Middle frontal gyrus (tissue), 1 donor: Measurements from ENCODE around the gene TAB3.

ENCODE experiments used
- DNase-seq: peaks from one replicate; pipeline ENCODE4 v3.0.0-alpha.2; 2015; ENCODE audit warnings: low spot score; ENCODE audit errors: extremely low spot score

Gene TAB3

DNA sequence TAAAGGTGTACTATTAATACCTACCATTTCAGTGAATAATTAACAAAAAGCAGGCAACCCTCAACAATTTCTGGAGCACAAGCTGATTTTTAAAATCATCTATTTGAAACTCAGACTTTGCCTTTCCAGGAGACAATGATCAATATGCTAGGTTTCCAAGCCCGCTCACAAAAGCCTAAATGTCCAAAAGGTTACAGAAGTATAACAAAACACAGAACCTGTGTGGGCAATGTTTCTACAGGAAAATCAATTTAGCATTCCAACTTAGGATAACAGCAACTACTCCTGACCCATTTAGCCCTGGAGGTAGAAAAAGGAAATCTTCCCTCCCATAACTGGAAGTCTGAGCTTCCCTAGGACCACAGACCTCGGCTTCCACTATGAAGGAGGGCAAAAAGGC is 3.9 kb downstream of the TAB3 start:
- no peak for DNase-seq

DNA sequence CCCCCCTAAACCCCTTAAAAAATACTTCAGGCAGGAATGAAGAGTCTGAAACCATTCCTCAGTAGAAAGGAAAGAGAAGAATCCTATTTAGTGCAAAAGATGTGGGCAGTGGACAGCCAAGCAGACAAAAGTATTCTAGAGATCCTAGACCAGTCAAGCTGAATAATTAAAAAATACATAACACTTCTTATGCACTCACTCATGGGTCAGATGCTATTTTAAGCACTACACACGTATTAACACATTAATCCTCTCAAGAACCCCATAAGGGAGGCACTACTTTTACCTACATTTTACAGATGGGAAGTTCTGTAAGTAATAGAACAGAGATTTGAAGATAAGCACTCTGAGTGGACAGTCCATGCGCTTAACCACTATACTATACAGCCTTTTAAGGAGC is 5.9 kb downstream of the TAB3 start:
- no peak for DNase-seq

DNA sequence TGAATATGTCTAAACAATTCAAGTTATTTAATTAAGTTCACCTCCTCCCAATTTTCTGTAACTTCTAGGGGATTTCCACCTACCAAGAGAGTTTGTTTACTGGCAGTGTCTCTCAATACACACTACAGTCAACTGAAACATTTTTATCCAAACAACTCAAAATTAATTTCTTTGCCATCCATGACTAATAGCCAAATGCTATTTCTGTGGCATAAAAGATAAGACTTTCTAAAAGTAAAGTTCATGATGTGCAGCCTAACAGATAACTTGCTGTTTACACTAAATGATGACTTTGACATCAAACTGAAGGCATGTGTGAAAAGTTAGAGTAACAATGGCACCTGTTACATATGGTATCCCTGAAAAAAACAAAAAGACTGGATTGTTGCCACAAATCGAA is 7.3 kb downstream of the TAB3 start:
- no peak for DNase-seq

DNA sequence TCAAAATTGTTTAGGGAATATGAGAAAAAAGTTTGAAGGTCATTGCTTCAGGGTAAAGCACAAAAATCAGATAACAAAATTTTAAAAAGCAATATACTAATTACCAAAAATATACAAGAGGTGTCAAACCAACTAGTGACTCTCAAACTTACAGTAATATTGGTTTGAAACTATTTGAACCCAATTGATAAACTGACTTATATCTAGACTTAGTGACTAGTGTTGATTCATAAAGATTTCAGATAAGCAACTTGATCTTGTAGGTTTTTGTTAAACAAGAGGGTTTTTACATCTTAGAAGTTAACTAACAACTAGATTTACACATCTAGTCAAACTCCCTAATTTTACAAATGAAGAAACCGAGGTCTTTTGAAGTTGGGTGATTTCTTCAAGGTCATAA is 7.7 kb downstream of the TAB3 start:
- no peak for DNase-seq

DNA sequence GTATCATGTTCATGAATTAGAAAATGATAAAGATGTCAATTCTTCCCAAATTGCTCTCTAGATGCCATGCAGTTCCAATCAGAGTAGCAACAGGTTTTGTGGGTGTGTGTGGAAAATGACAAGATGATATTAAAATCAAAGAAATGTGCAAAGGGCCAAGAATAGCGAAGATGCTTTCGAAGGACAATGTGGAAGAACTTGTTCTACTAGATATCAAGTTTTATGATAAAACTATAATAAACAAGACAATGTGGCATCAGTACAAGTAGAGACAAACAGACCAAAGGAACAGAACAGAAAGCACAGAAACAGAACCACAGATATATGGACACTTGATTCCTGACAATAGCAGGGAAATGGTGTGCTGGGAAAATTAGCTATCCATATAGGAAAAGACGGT is 9.0 kb downstream of the TAB3 start:
- no peak for DNase-seq

DNA sequence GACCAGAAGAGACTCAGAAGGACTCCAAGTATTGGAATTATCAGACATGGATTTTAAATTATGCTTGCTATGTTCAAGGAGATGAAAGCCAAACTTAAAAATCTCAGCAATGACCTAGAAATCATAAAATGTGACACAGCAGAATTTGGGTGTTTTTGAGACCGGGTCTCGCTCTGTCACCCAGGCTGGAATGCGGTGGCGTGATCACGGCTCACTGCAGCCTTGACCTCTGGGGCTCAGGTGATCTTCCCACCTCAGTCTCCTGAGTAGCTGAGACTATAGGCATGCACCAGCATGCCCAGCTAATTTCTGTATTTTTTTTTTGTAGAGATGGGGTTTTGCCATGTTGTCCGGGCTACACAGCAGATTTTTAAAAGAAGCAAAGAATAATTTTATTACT is 12.7 kb downstream of the TAB3 start:
- DNase-seq, result no peak

DNA sequence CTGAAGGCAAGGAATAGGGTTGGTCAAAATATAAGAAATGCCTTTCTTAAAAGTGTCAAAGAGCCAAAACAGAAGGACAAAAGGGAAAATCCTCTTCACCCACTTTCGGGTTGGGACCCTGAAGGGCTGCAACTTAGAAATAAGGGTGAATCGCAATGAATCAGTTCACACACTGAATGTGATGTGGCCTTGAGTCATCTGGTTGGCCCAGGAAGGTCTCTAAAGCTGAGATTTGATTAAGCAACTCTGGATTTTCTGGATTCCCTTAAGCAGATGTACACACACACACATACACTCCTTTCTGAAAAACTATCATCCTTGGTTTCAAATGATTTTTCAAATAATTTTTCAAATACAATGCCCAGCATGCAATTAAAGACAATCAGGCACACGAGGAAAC is 13.1 kb downstream of the TAB3 start:
- DNase-seq, result no peak

DNA sequence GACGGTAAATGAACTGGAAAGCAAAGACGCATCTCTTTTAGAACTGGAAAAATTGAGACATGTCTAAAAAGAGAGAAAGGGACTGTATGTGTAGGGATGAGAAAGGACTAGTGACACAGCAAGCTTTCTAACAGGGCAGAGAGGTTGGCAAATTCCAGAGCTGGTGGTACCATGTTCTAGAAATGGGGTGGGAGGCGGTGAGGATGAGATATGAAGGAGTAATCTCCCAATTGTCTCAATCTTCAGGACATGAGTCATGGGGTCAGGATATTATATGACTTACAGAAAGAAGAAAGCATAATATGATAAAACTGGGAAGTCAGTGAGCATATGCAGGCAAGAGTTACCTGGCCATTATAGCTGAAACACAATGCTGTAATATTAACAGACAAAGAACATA is 14.2 kb downstream of the TAB3 start:
- DNase-seq, result no peak

DNA sequence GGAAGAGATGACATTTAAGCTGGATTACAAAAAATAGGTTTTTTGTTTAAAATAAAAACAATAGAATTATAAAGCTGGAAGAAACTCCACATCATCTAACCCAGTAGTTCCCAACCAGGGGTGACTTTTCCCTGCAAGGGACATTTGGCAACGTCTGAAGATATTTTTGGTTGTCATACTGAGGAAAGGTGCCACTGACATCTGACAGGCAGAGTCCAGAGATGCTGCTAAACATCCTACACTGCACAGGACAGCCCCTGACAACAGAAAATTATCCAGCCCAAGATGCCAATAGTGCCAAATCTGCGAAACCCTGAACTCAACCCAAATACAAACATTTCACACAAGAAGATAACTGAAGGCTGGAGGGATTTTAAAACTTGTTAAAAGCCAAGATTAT is 18.5 kb downstream of the TAB3 start:
- no peak for DNase-seq

DNA sequence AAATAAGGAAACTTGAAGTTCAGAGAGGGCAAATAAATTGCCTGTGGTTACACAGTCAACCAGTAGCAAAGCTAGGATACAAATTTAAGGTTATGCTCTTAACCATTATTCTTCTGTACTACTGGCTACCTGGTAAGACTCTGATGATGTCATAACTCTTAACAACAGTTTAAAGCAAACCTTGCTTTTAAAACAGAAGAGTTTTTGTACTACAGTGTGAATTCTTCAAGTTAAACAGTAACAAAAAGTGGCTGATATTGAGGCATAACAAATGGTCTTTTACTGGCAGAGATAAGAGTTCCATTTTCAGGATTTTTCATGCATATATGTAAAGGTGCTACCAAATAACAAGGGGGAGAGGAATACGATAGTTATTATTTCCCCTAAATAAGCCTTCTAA is 23.4 kb downstream of the TAB3 start:
- no peak for DNase-seq

DNA sequence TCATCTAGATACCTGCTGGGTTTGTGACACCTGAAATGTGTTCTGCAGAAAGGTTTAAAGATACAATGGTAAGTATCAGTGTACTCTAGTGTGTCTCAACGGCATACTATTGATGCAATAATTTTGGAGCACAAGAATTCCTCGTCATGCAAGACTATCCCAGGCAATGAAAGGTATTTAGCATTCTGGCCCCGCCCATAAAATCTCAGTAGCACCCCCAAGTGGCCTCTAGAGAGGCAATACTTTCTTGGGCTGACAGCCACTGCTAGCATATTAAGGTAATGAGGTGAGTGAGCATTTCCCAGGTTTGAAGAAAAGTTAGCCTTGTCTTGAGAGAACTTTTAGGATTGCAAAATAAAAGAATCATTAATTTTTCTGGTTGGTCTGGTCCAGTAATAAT is 24.0 kb downstream of the TAB3 start:
- no peak for DNase-seq

DNA sequence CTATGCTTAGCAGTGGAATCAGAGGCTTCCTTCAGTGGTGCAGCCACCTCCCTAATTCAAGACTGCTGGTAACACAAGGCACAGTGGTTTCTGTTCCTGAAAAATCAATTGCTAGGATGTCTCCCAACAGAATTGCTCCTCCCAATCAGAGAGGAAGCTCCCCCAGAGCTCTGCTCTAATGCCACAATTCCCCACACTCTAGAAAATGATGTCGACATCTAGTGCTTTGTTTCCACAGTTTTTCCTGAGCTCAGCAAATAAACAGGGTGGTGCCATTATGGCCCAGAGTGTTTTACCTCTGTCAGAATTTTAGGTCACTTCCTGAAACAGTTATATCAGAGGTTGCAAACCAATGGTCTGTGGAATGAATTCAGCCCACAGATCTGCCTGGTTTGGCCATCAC is 24.7 kb downstream of the TAB3 start:
- no peak for DNase-seq

DNA sequence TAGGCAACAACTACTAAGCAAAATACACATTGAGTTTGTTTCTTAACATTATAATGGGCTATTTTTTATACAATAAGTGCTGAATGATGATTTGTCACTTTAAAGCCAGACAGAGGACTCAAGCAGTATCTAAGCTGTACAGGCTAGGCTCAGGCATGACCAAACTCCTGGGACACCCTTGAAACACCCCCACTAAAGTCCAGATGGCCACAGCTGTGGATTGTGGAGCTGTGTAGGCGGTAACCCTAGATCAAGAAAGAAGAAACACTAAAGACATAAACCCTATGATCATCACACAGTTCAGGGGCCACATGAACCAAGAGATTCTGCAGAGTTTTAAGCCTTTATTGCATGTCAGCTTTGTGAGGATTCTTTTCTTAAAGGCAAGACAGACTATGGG is 25.1 kb downstream of the TAB3 start:
- no peak for DNase-seq

DNA sequence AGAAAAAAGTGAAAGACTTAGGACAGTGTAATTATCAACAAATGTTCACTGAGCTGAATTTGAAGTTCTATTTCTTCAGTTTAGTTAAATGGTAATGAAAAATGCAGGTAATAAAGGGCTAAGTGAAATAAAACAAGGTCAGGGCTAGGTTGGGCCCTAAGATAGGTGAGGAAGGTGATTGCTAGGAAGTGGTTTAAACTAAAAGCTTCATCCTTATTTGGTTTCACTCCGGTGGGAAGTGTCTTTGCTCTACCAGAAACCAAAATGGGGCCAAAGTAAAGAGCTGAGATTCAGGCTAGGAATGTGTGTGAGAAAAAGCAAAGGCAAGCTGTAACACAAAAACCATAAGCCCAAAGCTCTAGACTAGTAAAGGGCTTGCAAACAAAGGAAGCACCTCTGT is 31.0 kb downstream of the TAB3 start:
- no peak for DNase-seq

DNA sequence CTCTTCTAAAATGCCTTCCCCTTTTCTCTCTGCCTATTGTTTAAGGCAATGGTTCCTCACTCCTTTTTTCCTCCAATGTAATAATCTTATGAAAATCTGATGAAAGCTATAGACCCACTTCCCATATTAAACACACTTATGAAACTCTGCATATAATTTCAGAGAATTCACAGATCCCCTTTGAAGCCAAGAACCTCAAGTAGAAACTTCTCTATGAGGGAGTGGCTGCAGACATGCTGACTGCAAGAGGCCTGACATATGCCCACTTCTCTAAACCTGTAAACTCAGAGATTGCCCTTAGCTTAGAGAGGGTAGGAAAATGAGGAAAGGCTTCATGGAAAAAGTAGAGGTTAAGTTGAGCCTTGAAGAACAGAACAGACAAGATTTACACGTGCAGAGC is 37.6 kb downstream of the TAB3 start:
- no peak for DNase-seq

DNA sequence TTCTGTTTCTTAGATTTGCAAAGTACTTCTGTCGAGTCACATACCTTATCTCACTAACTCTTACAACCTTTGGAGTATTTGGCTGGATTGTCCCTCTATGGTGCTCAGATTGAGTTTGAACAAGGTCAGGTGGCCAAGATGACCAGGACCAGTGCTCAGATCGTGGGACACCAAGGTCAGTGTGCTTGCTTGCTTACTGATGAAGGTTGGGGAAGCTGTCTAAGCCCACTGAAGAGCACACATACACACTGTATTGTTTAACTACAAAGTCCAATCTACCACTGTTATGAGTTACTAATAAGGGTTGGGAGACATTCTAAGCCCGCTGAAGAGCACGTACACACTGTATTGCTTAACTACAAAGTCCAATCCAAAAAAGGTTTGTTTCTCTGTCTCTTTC is 53.7 kb downstream of the TAB3 start:
- DNase-seq, result no peak

DNA sequence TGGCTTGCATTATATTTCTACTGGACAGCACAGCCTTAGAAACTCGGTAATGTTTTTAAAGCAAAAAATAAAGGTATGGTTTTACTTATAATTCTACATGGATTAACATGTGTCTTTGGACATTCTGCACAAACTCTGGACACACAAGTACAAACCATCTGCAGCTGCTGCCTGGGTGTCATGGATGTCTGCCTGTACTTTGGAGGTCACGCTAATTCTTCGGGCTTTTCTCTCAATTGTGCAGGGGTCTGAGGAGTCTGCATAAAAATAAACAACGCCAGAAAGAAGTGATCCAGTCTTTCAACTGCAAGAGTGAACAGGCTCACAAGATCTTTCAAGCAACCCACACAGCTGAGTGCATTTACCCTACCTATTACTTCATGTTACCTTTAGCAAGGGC is 55.2 kb downstream of the TAB3 start:
- no peak for DNase-seq

DNA sequence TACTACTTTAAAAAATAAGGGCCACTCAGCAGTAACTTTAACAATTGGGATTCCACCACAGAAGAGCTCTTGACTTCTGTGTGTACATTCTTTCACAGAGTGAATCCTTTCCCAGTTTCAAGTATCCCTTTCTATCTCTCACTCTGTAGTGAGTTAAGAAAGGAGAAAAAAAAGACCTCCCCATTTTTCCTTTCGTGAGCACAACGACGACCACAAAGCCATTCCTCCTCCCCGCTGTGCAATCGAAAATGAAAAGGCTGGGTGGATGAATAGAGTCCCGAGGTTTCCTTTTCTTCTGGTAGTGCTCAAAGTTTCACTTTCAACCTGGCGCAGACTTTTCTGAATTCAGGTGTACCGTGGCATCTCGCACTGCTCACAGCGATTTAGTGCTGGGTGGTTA is 58.0 kb downstream of the TAB3 start:
- no peak for DNase-seq

DNA sequence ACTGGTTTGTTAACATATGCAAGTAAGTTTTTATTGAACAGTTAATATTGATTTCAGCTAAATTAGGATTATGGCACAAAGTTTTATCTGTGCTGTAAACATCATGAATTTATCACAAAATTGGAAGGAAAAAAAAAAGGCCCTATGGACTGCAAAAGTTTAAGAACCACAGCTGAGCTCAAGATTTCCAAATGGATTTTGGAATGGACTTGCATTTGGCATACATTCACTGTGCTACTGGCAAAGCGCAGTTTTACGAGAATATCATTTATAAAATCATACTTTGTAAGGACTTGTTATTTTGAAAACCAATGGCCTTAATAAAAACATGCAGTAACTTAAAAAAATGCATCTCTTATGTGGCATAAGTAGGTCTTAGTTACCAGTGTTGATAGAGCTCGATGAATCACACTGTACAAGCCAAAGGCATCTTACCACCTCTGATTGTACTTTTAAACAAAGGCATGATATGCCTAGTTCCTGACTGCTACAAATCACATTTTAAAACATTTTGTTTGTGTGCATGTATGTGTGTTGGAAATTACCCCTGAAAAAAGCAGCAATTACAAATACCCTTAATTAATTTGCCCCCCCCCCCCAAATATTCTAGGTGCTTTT is 58.6 kb downstream of the TAB3 start:
- DNase-seq, result no peak

DNA sequence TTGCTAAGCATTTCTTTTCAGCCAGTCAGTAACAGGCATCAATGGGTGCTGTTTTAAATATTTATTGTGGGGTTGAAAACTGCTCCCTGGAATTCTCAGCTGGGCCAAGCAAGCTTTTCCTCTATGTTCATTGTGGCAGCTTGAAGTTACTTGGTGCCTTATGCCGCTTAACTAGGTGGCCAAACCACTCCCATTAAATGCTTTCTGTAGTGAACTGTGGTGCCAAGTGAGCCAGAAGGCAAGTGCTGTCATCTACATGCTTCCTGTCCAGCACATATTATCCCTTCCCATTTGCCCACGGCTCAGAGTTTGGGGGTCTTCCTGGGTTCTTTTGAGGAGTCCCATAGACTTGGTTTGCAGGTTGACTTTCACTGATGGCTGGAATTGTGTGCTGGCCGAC is 64.8 kb downstream of the TAB3 start:
- DNase-seq, result no peak

DNA sequence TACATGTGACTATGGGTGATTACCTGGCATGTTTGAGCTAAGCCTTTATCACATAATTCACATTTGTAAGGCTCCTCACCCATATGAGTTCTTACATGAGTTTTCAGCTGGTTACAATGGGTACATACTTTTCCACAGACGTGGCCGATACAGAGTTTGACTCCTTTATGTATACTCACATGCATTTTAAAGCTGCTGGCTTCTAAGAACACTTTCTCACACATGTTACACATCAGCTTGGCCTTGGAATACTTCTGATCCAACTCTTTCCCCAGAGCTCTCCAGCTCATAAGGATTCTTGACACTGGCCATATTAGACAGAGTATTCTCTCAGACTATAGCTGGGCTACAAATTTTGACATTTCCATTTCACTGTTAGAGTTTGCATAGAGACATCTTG is 66.3 kb downstream of the TAB3 start:
- DNase-seq, result no peak

DNA sequence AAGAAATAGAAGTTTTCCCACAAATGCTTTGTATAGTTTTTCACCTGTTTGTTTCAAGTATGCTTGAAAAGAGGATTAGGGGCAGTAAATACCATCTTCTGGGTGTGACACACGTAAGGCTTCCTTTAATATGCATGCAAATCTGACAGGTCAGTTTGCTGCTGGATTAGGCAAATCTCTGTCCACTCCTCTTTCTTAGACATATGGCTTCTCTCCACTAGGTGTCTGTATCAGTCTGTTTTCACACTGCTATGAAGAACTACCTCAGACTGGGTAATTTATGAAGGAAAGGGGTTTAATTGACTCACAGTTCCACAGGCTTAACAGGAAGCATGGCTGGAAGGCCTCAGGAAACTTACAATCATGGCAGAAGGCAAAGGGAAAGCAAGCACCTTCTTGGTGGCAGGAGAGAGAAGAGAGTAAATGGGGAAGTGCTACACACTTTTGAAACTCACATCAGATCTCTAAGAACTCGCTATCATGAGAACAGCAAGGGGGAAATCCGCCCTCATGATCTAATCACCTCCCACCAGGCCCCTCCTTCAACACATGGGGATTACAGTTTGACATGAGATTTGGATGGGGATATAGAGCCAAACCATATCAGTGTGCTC is 66.9 kb downstream of the TAB3 start:
- no peak for DNase-seq

DNA sequence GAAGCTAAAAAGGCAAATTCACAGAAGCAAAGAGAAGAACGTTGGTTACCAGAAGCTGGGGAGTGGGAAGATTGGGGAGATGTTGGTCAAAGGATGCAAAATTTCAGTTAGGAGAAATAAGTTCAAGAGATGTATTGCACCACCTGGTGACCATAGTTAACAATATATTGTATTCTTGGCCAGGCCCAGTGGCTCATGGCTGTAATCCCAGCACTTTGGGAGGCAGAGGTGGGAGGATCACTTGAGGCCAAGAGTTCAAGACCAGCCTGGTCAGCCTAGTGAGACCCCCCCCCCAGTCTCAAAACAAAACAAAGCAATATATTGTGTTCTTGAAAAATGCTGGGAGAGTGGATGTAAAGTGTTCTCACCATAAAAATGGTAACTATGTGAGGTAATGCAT is 67.9 kb downstream of the TAB3 start:
- no peak for DNase-seq

DNA sequence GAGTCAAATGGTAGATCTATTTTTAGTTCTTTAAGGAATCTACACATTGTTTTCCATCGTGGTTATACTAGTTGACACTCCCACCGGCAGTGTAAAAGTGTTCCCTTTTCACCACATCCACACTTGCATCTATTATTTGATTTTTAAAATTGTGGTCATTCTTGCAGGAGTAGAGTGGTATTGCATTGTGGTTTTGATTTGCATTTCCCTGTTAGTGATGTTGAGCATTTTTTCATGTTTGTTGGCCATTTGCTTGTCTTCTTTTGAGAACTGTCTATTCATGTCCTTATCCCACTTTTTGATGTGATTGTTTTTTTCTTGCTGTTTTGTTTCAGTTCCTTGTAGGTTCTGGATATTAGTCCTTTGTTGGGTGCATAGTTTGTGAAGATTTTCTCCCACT is 70.0 kb downstream of the TAB3 start:
- no peak for DNase-seq
